K562 (cell line): Measurements from ENCODE around the gene POLD1. TPM values are rescaled to one million over a fixed set of nuclear protein-coding genes. Genes with fewer than 3 reads are reported as not detected.

Experiments
- ARNT ChIP-seq, 2 experiments: fragments of 450-650 bp; IDR thresholded peaks; 2 replicates each; pipeline ENCODE4 v1.6.1; 2016; ENCODE audit warnings: mild to moderate bottlenecking in 1 of 2
- GATAD2B ChIP-seq: fragments of 450-650 bp; IDR thresholded peaks from 2 replicates; pipeline ENCODE4 v1.6.1; 2017; ENCODE audit warnings: mild to moderate bottlenecking, borderline replicate concordance
- GMEB1 ChIP-seq: fragments of 250-450 bp; sonication (Bioruptor Pico); IDR thresholded peaks from 2 replicates; pipeline ENCODE4 v1.4.0; 2020; ENCODE audit warnings: mild to moderate bottlenecking
- HOXB6 ChIP-seq: fragments of 250-450 bp; sonication (Bioruptor Pico); IDR thresholded peaks from 2 replicates; pipeline ENCODE4 v1.5.1; 2022; ENCODE audit warnings: mild to moderate bottlenecking, borderline replicate concordance
- NFE2 ChIP-seq: IDR thresholded peaks from 2 replicates; pipeline ENCODE4 v1.6.1; 2014; ENCODE audit warnings: antibody characterized with exemption, low read depth
- NR2F6 ChIP-seq: fragments of 450-650 bp; formaldehyde crosslinking; IDR thresholded peaks from 2 replicates; pipeline ENCODE4 v1.4.0; 2020; ENCODE audit warnings: mild to moderate bottlenecking
- RBM14 ChIP-seq: fragments of 200-400 bp; formaldehyde crosslinking; IDR thresholded peaks from 2 replicates; pipeline ENCODE4 v1.6.1; 2018; ENCODE audit warnings: low read depth, mild to moderate bottlenecking, low read length, moderate library complexity, borderline replicate concordance; ENCODE audit not compliant: insufficient read depth
- STAT6 ChIP-seq: sonication (generic); formaldehyde crosslinking; IDR thresholded peaks from 2 replicates; pipeline ENCODE4 v1.8.1; 2023; ENCODE audit warnings: mild to moderate bottlenecking, missing genetic modification reagents
- ZNF444 ChIP-seq: fragments of 250-450 bp; sonication (Bioruptor Pico); IDR thresholded peaks from 2 replicates; pipeline ENCODE4 v1.4.0; 2020; ENCODE audit warnings: mild to moderate bottlenecking, moderate library complexity
- ZNF668 ChIP-seq: fragments of 250-450 bp; sonication (Bioruptor Pico); IDR thresholded peaks from 2 replicates; pipeline ENCODE4 v1.8.0; 2022; ENCODE audit warnings: mild to moderate bottlenecking, inconsistent platforms
- polyA plus RNA-seq, 8 experiments: library from polyadenylated mRNA; depleted of rRNA in 4 of 8; stranded (reverse) in 5 of 8; unstranded in 3 of 8; fragments of >200 nt; fragmentation: Nextera tagmentation in 2 of 8; fragmentation: Illumina TruSeq in 1 of 8; extraction: Ambion mirVana in 2 of 8; extraction: Trizol in 1 of 8; gene quantifications; 2 replicates each; pipeline versions ENCODE4 v1.2.1 to v1.2.3, GENCODE V29; 2011 to 2014; ENCODE audit warnings: inconsistent platforms in 1 of 8, missing spikeins in 1 of 8
- total RNA-seq, 7 experiments: library from RNA; depleted of rRNA in 6 of 7; stranded (reverse); fragments of >200 nt in 6 of 7; fragmentation: Illumina TruSeq in 2 of 7; extraction: Trizol in 2 of 7; gene quantifications; 2 replicates each; pipeline versions ENCODE4 v1.2.1 to v1.2.3, GENCODE V29; 2011 to 2021; ENCODE audit warnings: low replicate concordance in 1 of 7
- TF ChIP-seq, protein P1 (sequence below): fragments of 250-450 bp; sonication (Bioruptor Pico); IDR thresholded peaks from 2 replicates; pipeline ENCODE4 v1.4.0; 2020
- TF ChIP-seq, protein P2 (sequence below): fragments of 250-450 bp; sonication (Bioruptor Pico); IDR thresholded peaks from 2 replicates; pipeline ENCODE4 v1.4.0; 2020

Gene POLD1
- total and polyA plus RNA-seq, 9 of the 15 experiments (the other 6 are each of a cell fraction or from before 2014, with no cell fraction given) = 1.3 to 312 (median 47.8) TPM

DNA sequence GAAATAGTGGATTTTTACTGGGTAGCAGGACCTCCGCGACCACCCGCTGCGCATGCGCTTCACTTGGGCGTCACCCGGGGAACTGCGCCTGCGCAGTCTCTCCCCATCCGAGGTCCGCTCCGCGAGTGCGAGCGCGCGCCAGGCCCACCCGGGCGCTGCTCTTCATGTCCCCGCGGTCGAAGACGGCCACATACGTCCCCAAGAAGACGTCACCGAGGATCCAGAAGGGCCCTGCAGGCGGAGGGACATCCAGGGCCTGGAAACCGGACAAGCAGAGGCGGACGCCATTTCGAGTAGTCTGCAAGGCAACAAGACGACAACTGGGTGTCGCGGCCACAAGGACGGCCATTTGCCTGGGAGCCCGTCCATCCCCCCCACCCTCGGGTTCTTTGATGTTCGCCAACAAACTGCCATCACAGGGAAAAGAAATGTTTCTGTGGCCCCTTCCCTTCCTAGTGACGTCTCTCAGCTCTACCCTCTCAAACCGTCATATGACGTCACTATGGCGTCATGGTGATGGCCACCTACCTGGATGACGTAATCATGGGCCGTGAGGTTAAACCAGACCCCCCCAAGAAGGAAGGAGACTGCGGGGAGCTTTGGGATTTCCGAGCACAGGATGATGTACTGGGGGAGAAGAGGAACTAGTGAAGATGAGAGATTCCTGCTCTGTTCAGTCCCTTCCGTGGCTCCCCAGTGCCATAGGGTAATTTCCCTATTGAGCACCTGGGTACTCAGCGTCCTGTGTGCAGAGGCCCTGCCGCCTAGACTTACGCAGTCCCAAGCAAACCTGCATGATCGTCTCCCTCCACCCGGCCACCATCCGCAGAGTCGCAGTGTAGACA is 25.4 kb upstream of the POLD1 start (continued):
- TF ChIP-seq, protein P1, sequence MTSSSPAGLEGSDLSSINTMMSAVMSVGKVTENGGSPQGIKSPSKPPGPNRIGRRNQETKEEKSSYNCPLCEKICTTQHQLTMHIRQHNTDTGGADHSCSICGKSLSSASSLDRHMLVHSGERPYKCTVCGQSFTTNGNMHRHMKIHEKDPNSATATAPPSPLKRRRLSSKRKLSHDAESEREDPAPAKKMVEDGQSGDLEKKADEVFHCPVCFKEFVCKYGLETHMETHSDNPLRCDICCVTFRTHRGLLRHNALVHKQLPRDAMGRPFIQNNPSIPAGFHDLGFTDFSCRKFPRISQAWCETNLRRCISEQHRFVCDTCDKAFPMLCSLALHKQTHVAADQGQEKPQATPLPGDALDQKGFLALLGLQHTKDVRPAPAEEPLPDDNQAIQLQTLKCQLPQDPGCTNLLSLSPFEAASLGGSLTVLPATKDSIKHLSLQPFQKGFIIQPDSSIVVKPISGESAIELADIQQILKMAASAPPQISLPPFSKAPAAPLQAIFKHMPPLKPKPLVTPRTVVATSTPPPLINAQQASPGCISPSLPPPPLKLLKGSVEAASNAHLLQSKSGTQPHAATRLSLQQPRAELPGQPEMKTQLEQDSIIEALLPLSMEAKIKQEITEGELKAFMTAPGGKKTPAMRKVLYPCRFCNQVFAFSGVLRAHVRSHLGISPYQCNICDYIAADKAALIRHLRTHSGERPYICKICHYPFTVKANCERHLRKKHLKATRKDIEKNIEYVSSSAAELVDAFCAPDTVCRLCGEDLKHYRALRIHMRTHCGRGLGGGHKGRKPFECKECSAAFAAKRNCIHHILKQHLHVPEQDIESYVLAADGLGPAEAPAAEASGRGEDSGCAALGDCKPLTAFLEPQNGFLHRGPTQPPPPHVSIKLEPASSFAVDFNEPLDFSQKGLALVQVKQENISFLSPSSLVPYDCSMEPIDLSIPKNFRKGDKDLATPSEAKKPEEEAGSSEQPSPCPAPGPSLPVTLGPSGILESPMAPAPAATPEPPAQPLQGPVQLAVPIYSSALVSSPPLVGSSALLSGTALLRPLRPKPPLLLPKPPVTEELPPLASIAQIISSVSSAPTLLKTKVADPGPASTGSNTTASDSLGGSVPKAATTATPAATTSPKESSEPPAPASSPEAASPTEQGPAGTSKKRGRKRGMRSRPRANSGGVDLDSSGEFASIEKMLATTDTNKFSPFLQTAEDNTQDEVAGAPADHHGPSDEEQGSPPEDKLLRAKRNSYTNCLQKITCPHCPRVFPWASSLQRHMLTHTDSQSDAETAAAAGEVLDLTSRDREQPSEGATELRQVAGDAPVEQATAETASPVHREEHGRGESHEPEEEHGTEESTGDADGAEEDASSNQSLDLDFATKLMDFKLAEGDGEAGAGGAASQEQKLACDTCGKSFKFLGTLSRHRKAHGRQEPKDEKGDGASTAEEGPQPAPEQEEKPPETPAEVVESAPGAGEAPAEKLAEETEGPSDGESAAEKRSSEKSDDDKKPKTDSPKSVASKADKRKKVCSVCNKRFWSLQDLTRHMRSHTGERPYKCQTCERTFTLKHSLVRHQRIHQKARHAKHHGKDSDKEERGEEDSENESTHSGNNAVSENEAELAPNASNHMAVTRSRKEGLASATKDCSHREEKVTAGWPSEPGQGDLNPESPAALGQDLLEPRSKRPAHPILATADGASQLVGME (CRISPR knock-in tag) = 0 out of 2 replicates have a peak, but pooled peaks have one; percentile 78
- TF ChIP-seq RBM14 (no peak), GMEB1 (CRISPR knock-in tag) (no peak), ZNF444 (CRISPR knock-in tag) (no peak), GATAD2B (no peak), ZNF668 (no peak; the same call in 1 of the 2 replicates), NR2F6 (CRISPR knock-in tag) (no peak), ARNT (IDR thresholded peaks at IDR 0.05) (peak in 1 of 2 experiments; percentile 58; a peak in 1 of 4 replicates), HOXB6 (CRISPR knock-in tag) (no peak), NFE2 (no peak), STAT6 (CRISPR knock-in tag) (no peak; the same call in 1 of the 2 replicates)
- TF ChIP-seq, protein P2, sequence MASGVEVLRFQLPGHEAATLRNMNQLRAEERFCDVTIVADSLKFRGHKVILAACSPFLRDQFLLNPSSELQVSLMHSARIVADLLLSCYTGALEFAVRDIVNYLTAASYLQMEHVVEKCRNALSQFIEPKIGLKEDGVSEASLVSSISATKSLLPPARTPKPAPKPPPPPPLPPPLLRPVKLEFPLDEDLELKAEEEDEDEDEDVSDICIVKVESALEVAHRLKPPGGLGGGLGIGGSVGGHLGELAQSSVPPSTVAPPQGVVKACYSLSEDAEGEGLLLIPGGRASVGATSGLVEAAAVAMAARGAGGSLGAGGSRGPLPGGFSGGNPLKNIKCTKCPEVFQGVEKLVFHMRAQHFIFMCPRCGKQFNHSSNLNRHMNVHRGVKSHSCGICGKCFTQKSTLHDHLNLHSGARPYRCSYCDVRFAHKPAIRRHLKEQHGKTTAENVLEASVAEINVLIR (CRISPR knock-in tag) = peak; percentile 99
